HG03066 (cell line): ENCODE results near the gene SIAH1.
A peak's percentile ranks its signal among the peaks of the same experiment; 100 is the strongest.
"Not testable (repeated sequence)": the region's sequence is repeated elsewhere in the genome, so short reads cannot be mapped to it uniquely, and the experiment has no call there.

Source experiments
- ATAC-seq: cut with Tn5 transposase; IDR thresholded peaks from one replicate; pipeline ENCODE4 v1.9.1; 2021; ENCODE audit warnings: low read depth; ENCODE audit not compliant: unreplicated experiment

The SIAH1 gene

GRCh38 chr16:48393485-48394354, 8.5 kb upstream of the SIAH1 start:
- no peak for ATAC-seq

GRCh38 chr16:48392407-48392806, 7.2 kb upstream of the SIAH1 start:
- no peak for ATAC-seq

GRCh38 chr16:48386559-48387312, 1.5 kb upstream of the SIAH1 start:
- no peak for ATAC-seq

GRCh38 chr16:48384520-48385252, 527 bp downstream of the SIAH1 start:
- peak; percentile 49 for ATAC-seq

- no peak for ATAC-seq
These were observed 1.2 kb downstream of the SIAH1 start for GRCh38 chr16:48383877-48384519.

- ATAC-seq: no peak
These were observed 2.0 kb downstream of the SIAH1 start for GRCh38 chr16:48383009-48383876.

- no peak for ATAC-seq
These were observed 3.1 kb downstream of the SIAH1 start for GRCh38 chr16:48382131-48382530.

- no peak for ATAC-seq
These were observed 4.0 kb downstream of the SIAH1 start for GRCh38 chr16:48381201-48381600.

GRCh38 chr16:48378836-48379235, 6.4 kb downstream of the SIAH1 start:
- ATAC-seq: no peak

GRCh38 chr16:48378276-48378675, 6.9 kb downstream of the SIAH1 start:
- no peak for ATAC-seq

GRCh38 chr16:48377301-48377700, 7.9 kb downstream of the SIAH1 start:
- ATAC-seq: not testable (repeated sequence)

- no peak for ATAC-seq
These were observed 11.0 kb downstream of the SIAH1 start for GRCh38 chr16:48374255-48374654.

- ATAC-seq: no peak
These were observed 11.8 kb downstream of the SIAH1 start for GRCh38 chr16:48373258-48374029.

- no peak for ATAC-seq
These were observed 12.5 kb downstream of the SIAH1 start for GRCh38 chr16:48372744-48373143.

GRCh38 chr16:48371393-48371780, 13.8 kb downstream of the SIAH1 start:
- ATAC-seq: no peak

GRCh38 chr16:48370668-48371392, 14.4 kb downstream of the SIAH1 start:
- ATAC-seq: not testable (repeated sequence)

GRCh38 chr16:48370229-48370628, 15.0 kb downstream of the SIAH1 start:
- no peak for ATAC-seq

GRCh38 chr16:48369765-48370164, 15.4 kb downstream of the SIAH1 start:
- ATAC-seq: no peak
